SH-SY5Y (cell line): ENCODE results near the gene EPB41L3.

Experiments
- GATA2 ChIP-seq: IDR thresholded peaks from 2 replicates; pipeline ENCODE4 v1.6.1; 2011; ENCODE audit warnings: mild to moderate bottlenecking, low read depth, low read length
- GATA3 ChIP-seq: IDR thresholded peaks from 2 replicates; pipeline ENCODE4 v1.6.1; 2011; ENCODE audit warnings: low read depth, mild to moderate bottlenecking, low read length, moderate library complexity

The EPB41L3 gene

GRCh38 chr18:5395860-5396448 lies 147.8 kb downstream of the EPB41L3 start:
- TF ChIP-seq GATA3 (no peak), GATA2 (no peak)

GRCh38 chr18:5393779-5394178 lies 150.0 kb downstream of the EPB41L3 start:
- no peak for TF ChIP-seq GATA3
- TF ChIP-seq GATA2 = no peak

GRCh38 chr18:5391409-5391808 lies 152.4 kb downstream of the EPB41L3 start:
- TF ChIP-seq GATA3 = no peak
- TF ChIP-seq GATA2 = no peak

GRCh38 chr18:5389356-5389755 lies 154.4 kb downstream of the EPB41L3 start:
- TF ChIP-seq GATA2 = no peak

GRCh38 chr18:5388896-5389295 lies 154.9 kb downstream of the EPB41L3 start:
- no peak for TF ChIP-seq GATA3
- TF ChIP-seq GATA2 = no peak

GRCh38 chr18:5380586-5380985 lies 163.2 kb downstream of the EPB41L3 start:
- TF ChIP-seq GATA3 = no peak
- TF ChIP-seq GATA2 = no peak

GRCh38 chr18:5376986-5377385 lies 166.8 kb downstream of the EPB41L3 start:
- no peak for TF ChIP-seq GATA3
- no peak for TF ChIP-seq GATA2

- TF ChIP-seq GATA3 = no peak
- TF ChIP-seq GATA2 = no peak
Measured at GRCh38 chr18:5370332-5370731, 173.5 kb downstream of the EPB41L3 start.

GRCh38 chr18:5369513-5369912 lies 174.3 kb downstream of the EPB41L3 start:
- TF ChIP-seq GATA2 (no peak), GATA3 (no peak)

GRCh38 chr18:5365443-5365842 lies 178.4 kb downstream of the EPB41L3 start:
- no peak for TF ChIP-seq GATA3
- no peak for TF ChIP-seq GATA2

GRCh38 chr18:5350636-5351035 lies 193.2 kb downstream of the EPB41L3 start:
- no peak for TF ChIP-seq GATA2
- no peak for TF ChIP-seq GATA3
